Ishikawa (cell line): ENCODE data around the gene GAB1.

Source experiments
- CEBPB ChIP-seq: IDR thresholded peaks from 2 replicates; pipeline ENCODE4 v1.6.1; 2012
- CREB1 ChIP-seq: IDR thresholded peaks from 2 replicates; pipeline ENCODE4 v1.6.1; 2012; ENCODE audit warnings: low read depth
- EGR1 ChIP-seq: IDR thresholded peaks from 2 replicates; pipeline ENCODE4 v1.6.1; 2012
- EP300 ChIP-seq: IDR thresholded peaks from 2 replicates; pipeline ENCODE4 v1.6.1; 2012; ENCODE audit warnings: borderline replicate concordance
- FOXM1 ChIP-seq: IDR thresholded peaks from 2 replicates; pipeline ENCODE4 v1.6.1; 2012; ENCODE audit warnings: low read depth, borderline replicate concordance
- MAX ChIP-seq: IDR thresholded peaks from 2 replicates; pipeline ENCODE4 v1.6.1; 2012
- NFIC ChIP-seq: IDR thresholded peaks from 2 replicates; pipeline ENCODE4 v1.6.1; 2012
- RAD21 ChIP-seq: IDR thresholded peaks from 2 replicates; pipeline ENCODE4 v1.6.1; 2012; ENCODE audit warnings: low read depth
- REST ChIP-seq: IDR thresholded peaks from 2 replicates; pipeline ENCODE4 v1.6.1; 2012; ENCODE audit warnings: low read depth, mild to moderate bottlenecking
- TAF1 ChIP-seq: IDR thresholded peaks from 2 replicates; pipeline ENCODE4 v1.6.1; 2012; ENCODE audit warnings: low read depth, mild to moderate bottlenecking
- TCF12 ChIP-seq: IDR thresholded peaks from 2 replicates; pipeline ENCODE4 v1.6.1; 2012; ENCODE audit warnings: low read depth
- TEAD4 ChIP-seq: IDR thresholded peaks from 2 replicates; pipeline ENCODE4 v1.6.1; 2012
- USF1 ChIP-seq: IDR thresholded peaks from 2 replicates; pipeline ENCODE4 v1.6.1; 2012
- YY1 ChIP-seq: IDR thresholded peaks from 2 replicates; pipeline ENCODE4 v1.6.1; 2012; ENCODE audit warnings: low read depth
- ZBTB7A ChIP-seq: IDR thresholded peaks from 2 replicates; pipeline ENCODE4 v1.6.1; 2012; ENCODE audit warnings: low read depth

GAB1 gene

GRCh38 chr4:143458966-143459365, 122.3 kb downstream of the GAB1 start:
- TF ChIP-seq RAD21: no peak

GRCh38 chr4:143473334-143474126, 136.9 kb downstream of the GAB1 start:
- TF ChIP-seq RAD21: no peak
- TF ChIP-seq CREB1: no peak
- no peak for TF ChIP-seq FOXM1
- no peak for TF ChIP-seq ZBTB7A
- no peak for TF ChIP-seq TAF1
- TF ChIP-seq USF1: no peak
- no peak for TF ChIP-seq TCF12
- TF ChIP-seq MAX: no peak
- no peak for TF ChIP-seq EP300
- TF ChIP-seq REST: no peak
- no peak for TF ChIP-seq YY1
- no peak for TF ChIP-seq NFIC
- TF ChIP-seq TEAD4: no peak

GRCh38 chr4:143477487-143477886, 140.8 kb downstream of the GAB1 start:
- TF ChIP-seq EGR1 (no peak), TEAD4 (no peak), MAX (no peak), FOXM1 (no peak), RAD21 (no peak), USF1 (no peak), CREB1 (no peak), TCF12 (no peak), CEBPB (no peak), ZBTB7A (no peak), REST (no peak), TAF1 (no peak), NFIC (no peak), YY1 (no peak), EP300 (no peak)

- no peak for TF ChIP-seq USF1
- TF ChIP-seq TCF12: no peak
- TF ChIP-seq RAD21: no peak
- no peak for TF ChIP-seq FOXM1
- TF ChIP-seq EGR1: no peak
- no peak for TF ChIP-seq EP300
- no peak for TF ChIP-seq MAX
- no peak for TF ChIP-seq YY1
- TF ChIP-seq TAF1: no peak
- TF ChIP-seq NFIC: no peak
- no peak for TF ChIP-seq ZBTB7A
- TF ChIP-seq REST: no peak
- no peak for TF ChIP-seq CEBPB
- TF ChIP-seq CREB1: no peak
- TF ChIP-seq TEAD4: no peak
Observed at GRCh38 chr4:143481361-143481760, 144.7 kb downstream of the GAB1 start.
